A673 (cell line): ENCODE measurements around the gene BOD1L2. TPM values are rescaled to one million over a fixed set of nuclear protein-coding genes. Genes with fewer than 3 reads are reported as not detected.

Source experiments
- BruUV-seq: library from RNA; stranded (reverse); fragments of 400-500 nt; replicated peaks from 2 replicates; lab custom pipeline; 2021; lab: Mats Ljungman, UMichigan
- CTCF ChIA-PET: fragments of 300-600 bp; sonication (Branson Sonifier 250); formaldehyde crosslinking; loops from one replicate; lab custom pipeline; 2022; ENCODE audit warnings: antibody characterized with exemption; lab: Charles Lee
- POLR2A ChIA-PET: fragments of 300-600 bp; sonication (Branson Sonifier 250); formaldehyde crosslinking; loops from one replicate; lab custom pipeline; 2022; ENCODE audit warnings: antibody characterized with exemption; ENCODE audit not compliant: low non-redundant PET; lab: Charles Lee
- DNase-seq: peaks from one replicate; pipeline ENCODE4 v3.0.0-alpha.2; 2015; ENCODE audit warnings: low spot score
- H3K27ac ChIP-seq: fragments of 200-600 bp; sonication (generic); 2 replicates; pipeline ENCODE4 v1.5.1; 2016; ENCODE audit warnings: mixed run types, low read depth, mild to moderate bottlenecking, mixed read lengths, antibody characterized with exemption, low read length; ENCODE audit not compliant: poor library complexity, severe bottlenecking
- H3K27me3 ChIP-seq: fragments of 200-600 bp; sonication (generic); replicated peaks from 2 replicates; pipeline ENCODE4 v1.6.1; 2017; ENCODE audit warnings: mixed run types, low read depth, mild to moderate bottlenecking, mixed read lengths, antibody characterized with exemption, low read length; ENCODE audit not compliant: insufficient read depth, poor library complexity
- H3K36me3 ChIP-seq: fragments of 200-600 bp; sonication (generic); 2 replicates; pipeline ENCODE4 v1.6.1; 2016; ENCODE audit warnings: mixed run types, mild to moderate bottlenecking, mixed read lengths, antibody characterized with exemption, low read length; ENCODE audit not compliant: insufficient read depth, poor library complexity, severe bottlenecking
- H3K4me1 ChIP-seq: fragments of 200-600 bp; sonication (generic); 2 replicates; pipeline ENCODE4 v1.6.1; 2017; ENCODE audit warnings: mixed run types, mild to moderate bottlenecking, mixed read lengths, antibody characterized with exemption, low read length; ENCODE audit not compliant: insufficient read depth, poor library complexity, severe bottlenecking
- H3K4me3 ChIP-seq: fragments of 200-600 bp; sonication (generic); 2 replicates; pipeline ENCODE4 v1.5.1; 2016; ENCODE audit warnings: low read depth, mixed run types, mild to moderate bottlenecking, mixed read lengths, low read length; ENCODE audit not compliant: poor library complexity, severe bottlenecking
- H3K9me3 ChIP-seq: fragments of 200-600 bp; sonication (generic); 2 replicates; pipeline ENCODE4 v1.6.1; 2016; ENCODE audit warnings: mixed run types, low read depth, mild to moderate bottlenecking, mixed read lengths, antibody characterized with exemption, low read length; ENCODE audit not compliant: poor library complexity, severe bottlenecking
- EZH2 ChIP-seq: fragments of 200-600 bp; sonication (generic); IDR thresholded peaks from 2 replicates; pipeline ENCODE4 v1.6.1; 2017; ENCODE audit warnings: borderline replicate concordance, low read depth, mild to moderate bottlenecking, mixed read lengths, antibody characterized with exemption, low read length; ENCODE audit not compliant: poor library complexity, severe bottlenecking
- intact Hi-C: fragments of 100-400 bp; cut with micrococcal nuclease; formaldehyde crosslinking; loops from one replicate; pipeline ENCODE4 v1.10.0; 2022; ENCODE audit not compliant: unreplicated experiment
- total RNA-seq: library from RNA; stranded (reverse); gene quantifications from 2 replicates; pipeline ENCODE4 v1.2.3, GENCODE V29; 2021
- TF ChIP-seq, protein P1 (sequence below): fragments of 300-800, 200-600 bp; sonication (generic); conservative IDR thresholded peaks from 2 replicates; pipeline ENCODE4 v1.5.1; 2017; ENCODE audit warnings: low read depth, mild to moderate bottlenecking, antibody characterized with exemption, low read length, moderate library complexity, mixed read lengths

Gene BOD1L2
- total RNA-seq, 1 experiment from 2014 or later = not detected

DNA sequence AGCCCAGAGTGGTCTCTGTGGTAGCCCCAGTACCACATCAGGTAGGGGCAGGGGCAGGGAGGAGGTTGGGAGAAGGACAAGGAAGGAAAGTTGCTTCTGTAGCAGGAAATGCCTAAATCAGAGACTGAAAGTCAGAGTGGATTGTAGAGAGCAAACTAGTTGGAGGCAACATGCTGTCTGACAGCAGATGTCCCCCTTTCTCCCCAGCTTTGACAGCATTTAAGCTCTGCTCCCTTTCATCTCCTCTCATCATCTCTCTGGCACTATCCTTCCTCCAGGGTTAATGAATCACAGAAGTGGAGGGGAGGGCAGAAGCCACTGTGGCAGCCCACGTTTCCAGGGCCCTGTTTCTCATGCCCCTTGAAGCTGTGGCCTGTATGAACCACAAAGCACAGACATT, 50.4 kb downstream of the BOD1L2 start:
- Histone ChIP-seq H3K36me3 (no peaks in the 10 kb centered on the region), H3K27me3 (peaks cover 36% of the 10 kb centered on the region), H3K9me3 (no peaks in the 10 kb centered on the region), H3K27ac (no peak overlapping the region), H3K4me3 (no peak overlapping the region), H3K4me1 (no peaks in the 10 kb centered on the region)
- no TSS peak for BruUV-seq
- TF ChIP-seq, protein P1, sequence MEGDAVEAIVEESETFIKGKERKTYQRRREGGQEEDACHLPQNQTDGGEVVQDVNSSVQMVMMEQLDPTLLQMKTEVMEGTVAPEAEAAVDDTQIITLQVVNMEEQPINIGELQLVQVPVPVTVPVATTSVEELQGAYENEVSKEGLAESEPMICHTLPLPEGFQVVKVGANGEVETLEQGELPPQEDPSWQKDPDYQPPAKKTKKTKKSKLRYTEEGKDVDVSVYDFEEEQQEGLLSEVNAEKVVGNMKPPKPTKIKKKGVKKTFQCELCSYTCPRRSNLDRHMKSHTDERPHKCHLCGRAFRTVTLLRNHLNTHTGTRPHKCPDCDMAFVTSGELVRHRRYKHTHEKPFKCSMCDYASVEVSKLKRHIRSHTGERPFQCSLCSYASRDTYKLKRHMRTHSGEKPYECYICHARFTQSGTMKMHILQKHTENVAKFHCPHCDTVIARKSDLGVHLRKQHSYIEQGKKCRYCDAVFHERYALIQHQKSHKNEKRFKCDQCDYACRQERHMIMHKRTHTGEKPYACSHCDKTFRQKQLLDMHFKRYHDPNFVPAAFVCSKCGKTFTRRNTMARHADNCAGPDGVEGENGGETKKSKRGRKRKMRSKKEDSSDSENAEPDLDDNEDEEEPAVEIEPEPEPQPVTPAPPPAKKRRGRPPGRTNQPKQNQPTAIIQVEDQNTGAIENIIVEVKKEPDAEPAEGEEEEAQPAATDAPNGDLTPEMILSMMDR = no peak
- TF ChIP-seq EZH2 = no peak
- no peak for DNase-seq
- CTCF ChIA-PET = interaction anchor here (0.5 kb wide), 1 partner anchor 1352 kb away, joined by 7 read pairs; no protein-coding TSS in a partner anchor
- POLR2A ChIA-PET = no interaction called here
- intact Hi-C loops = no loop called here

DNA sequence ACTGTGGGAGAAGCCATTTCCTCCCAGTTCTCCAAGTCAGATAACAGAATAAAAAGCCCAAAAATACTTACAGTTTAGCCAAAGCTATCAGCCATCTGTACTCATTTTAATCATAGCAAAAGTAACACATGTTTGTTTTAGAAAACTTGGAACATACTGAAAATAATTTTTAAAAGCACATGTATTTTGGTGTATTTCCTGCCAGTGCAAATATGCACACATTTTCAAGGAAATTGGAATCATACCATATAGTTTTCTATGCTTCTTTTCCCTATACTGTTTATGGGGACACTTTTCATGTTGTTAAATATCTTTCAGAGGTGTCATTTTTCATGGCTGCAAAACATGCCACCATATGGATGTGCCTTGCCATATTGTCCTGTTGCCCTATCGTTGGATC, 51.2 kb downstream of the BOD1L2 start:
- no peaks in the 10 kb centered on the region for H3K36me3 ChIP-seq
- CTCF ChIA-PET = no interaction called here
- peaks cover 35% of the 10 kb centered on the region for H3K27me3 ChIP-seq

More for the DNA sequence above, 51.2 kb downstream of the BOD1L2 start:
- TF ChIP-seq, protein P1 = no peak
- TF ChIP-seq EZH2 = no peak
- Histone ChIP-seq H3K9me3 (no peaks in the 10 kb centered on the region), H3K4me3 (no peak overlapping the region), H3K27ac (no peak overlapping the region), H3K4me1 (no peaks in the 10 kb centered on the region)
- intact Hi-C loops = no loop called here
- POLR2A ChIA-PET = no interaction called here
- BruUV-seq = no TSS peak
- no peak for DNase-seq

Other genes with a start within 250 kb of the BOD1L2 start
- gene ST8SIA3, start 205.5 kb downstream of the BOD1L2 start, total RNA-seq = not detected in 2 replicates